ACC112 (cell line): ENCODE results near the gene DHRS9.
A peak's percentile ranks its signal among the peaks of the same experiment; 100 is the strongest.

Experiments
- H2AFZ ChIP-seq: fragments of 200-600 bp; sonication (generic); one replicate; pipeline ENCODE4 v1.6.0; 2017; ENCODE audit warnings: antibody characterized with exemption, low read length; ENCODE audit not compliant: unreplicated experiment
- H3K27ac ChIP-seq: fragments of 200-600 bp; sonication (generic); 2 replicates; pipeline ENCODE4 v1.5.1; 2014; ENCODE audit warnings: low read depth, mild to moderate bottlenecking, antibody characterized with exemption, low read length, moderate library complexity
- H3K27me3 ChIP-seq: fragments of 200-600 bp; sonication (generic); 2 replicates; pipeline ENCODE4 v1.6.1; 2014; ENCODE audit warnings: mild to moderate bottlenecking, antibody characterized with exemption, low read length, moderate library complexity, mixed read lengths; ENCODE audit not compliant: insufficient read depth
- H3K36me3 ChIP-seq: fragments of 200-600 bp; sonication (generic); 2 replicates; pipeline ENCODE4 v1.6.1; 2016; ENCODE audit warnings: mild to moderate bottlenecking, antibody characterized with exemption, low read length, moderate library complexity, mixed read lengths; ENCODE audit not compliant: insufficient read depth
- H3K4me1 ChIP-seq: fragments of 200-600 bp; sonication (generic); one replicate; pipeline ENCODE4 v1.6.1; 2016; ENCODE audit warnings: low read length, mixed read lengths; ENCODE audit not compliant: insufficient read depth, unreplicated experiment, control insufficient read depth
- H3K4me3 ChIP-seq: fragments of 200-600 bp; sonication (generic); 2 replicates; pipeline ENCODE4 v1.5.1; 2014; ENCODE audit warnings: mild to moderate bottlenecking, low read depth, low read length
- H3K79me2 ChIP-seq: fragments of 200-600 bp; sonication (generic); one replicate; pipeline ENCODE4 v1.6.0; 2016; ENCODE audit warnings: low read length; ENCODE audit not compliant: control insufficient read depth, unreplicated experiment, insufficient read depth

Gene DHRS9

DNA sequence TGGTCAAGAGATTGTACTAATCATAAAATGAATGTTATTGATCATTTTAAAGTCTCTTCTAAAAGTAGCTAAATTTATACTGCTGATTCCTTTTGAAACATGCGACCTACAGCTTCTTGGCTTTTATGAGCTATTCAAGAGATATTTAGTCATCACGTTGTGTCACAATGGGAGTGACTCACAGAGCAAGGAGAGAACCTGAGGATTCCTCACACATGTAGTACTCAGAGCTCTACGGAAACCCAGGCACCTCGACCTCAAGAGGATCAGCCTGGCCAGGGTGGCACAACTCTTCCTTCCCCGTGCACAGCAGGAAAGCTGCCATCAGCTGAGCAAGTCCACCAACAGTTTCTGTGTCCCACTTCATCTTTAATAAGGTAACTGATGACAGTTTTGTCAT is at the start of gene DHRS9:
TSS of gene DHRS9 (plus strand) at position 223 of the 400 bp plus-strand sequence. CDS start 12,019 bp downstream, outside the sequence.
- H3K27ac ChIP-seq: peak within 1 kb of the TSS; percentile 74
- H3K36me3 ChIP-seq: peaks cover 7% of the 10 kb centered on the region; the same call in 1 of the 2 replicates
- peaks cover 32% of the 10 kb centered on the region for H3K79me2 ChIP-seq
- H3K27me3 ChIP-seq: no peaks in the 10 kb centered on the region
- H2AFZ ChIP-seq: peak within 1 kb of the TSS; percentile 36
- H3K4me1 ChIP-seq: peaks cover 61% of the 10 kb centered on the region
- peak within 1 kb of the TSS; percentile 78 for H3K4me3 ChIP-seq

DNA sequence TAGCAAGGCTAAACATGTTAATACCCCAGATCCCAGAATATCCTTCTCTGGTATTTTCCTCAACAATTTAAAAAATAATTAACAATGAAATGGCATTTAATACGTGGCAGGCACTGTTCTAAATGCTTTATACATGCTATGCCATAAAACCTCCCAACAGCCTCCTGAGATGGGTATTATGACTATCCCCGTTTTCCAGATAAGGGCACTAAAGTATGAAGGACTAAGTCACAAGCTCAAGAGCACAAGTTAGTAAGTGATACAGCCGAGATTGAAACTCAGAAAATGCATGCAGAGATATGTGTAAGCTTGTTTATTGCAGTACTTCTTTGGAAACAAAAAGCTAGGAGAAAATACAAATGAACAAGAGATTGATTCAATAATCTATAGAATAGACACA is 46.2 kb upstream of the DHRS9 start:
- H3K27me3 ChIP-seq: no peaks in the 10 kb centered on the region
- H3K4me1 ChIP-seq: peaks cover 4% of the 10 kb centered on the region
- no peaks in the 10 kb centered on the region for H3K36me3 ChIP-seq
- no peak overlapping the region for H3K4me3 ChIP-seq
- no peak overlapping the region for H2AFZ ChIP-seq
- H3K79me2 ChIP-seq: no peaks in the 10 kb centered on the region
- H3K27ac ChIP-seq: no peak overlapping the region

DNA sequence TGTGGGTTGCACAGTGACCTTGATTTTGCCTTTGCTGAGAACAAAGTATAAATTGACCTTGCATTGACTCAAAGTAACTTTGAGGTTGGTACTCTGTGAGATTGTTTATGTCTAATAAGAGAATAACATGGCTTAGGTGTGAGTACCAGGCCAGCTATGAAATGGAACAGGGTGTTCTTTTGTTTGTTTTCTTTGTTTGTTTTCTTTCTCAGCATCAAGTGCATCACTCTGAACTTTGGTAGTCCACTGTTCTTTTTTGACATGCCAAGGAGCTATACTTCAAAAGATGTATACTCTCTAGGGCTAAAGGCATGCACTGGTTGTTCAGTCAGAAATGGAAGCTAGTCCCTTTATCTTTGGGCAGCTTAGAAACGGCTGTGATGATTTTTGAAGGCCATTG is 43.3 kb upstream of the DHRS9 start:
- H3K36me3 ChIP-seq: no peaks in the 10 kb centered on the region
- H2AFZ ChIP-seq: peak overlapping the region; percentile 9
- H3K79me2 ChIP-seq: no peaks in the 10 kb centered on the region
- H3K4me3 ChIP-seq: no peak overlapping the region
- no peaks in the 10 kb centered on the region for H3K27me3 ChIP-seq
- peaks cover 4% of the 10 kb centered on the region for H3K4me1 ChIP-seq
- H3K27ac ChIP-seq: no peak overlapping the region

DNA sequence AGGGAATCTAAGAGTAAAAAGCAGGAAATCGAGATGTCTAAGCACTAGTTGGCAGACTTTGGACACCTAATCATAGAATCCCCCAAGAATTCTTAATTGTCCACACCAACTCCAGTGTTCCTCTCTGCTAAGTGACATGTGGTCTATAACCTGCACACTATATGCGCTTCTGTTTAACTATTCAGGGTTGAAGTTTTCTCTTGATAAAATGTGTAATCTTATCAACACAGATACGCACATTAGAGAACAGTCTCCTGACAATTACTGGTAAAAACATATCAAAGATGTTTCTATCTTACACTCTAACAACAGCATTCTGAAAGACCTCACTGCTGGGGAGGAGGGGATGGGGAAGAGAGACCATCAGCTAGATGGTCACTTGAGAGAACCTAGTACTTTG is 42.1 kb upstream of the DHRS9 start:
- Histone ChIP-seq H3K4me1 (peaks cover 4% of the 10 kb centered on the region), H3K36me3 (no peaks in the 10 kb centered on the region), H3K4me3 (no peak overlapping the region), H3K27ac (no peak overlapping the region), H2AFZ (no peak overlapping the region), H3K79me2 (no peaks in the 10 kb centered on the region), H3K27me3 (no peaks in the 10 kb centered on the region)

DNA sequence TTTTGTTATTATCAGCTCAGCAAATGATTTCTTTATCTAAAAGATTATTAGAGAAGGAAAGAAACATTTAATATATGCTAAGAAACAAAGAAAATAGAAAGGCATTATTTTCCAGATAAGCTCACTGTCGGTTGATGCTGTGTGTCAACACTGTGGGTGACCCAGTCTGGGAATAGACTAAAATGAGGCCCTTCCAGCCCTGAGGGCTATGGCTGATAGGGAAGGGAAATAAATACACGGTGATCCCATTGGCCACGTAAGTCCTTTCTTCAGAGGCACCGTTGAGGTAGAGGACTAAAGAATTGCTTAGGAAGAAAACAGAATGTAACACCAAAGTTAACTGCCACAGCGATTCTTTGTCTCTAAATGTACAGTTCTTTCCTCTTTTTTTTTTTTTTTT is 40.0 kb upstream of the DHRS9 start:
- no peak overlapping the region for H3K27ac ChIP-seq
- no peaks in the 10 kb centered on the region for H3K79me2 ChIP-seq
- peaks cover 4% of the 10 kb centered on the region for H3K4me1 ChIP-seq
- no peak overlapping the region for H2AFZ ChIP-seq
- no peaks in the 10 kb centered on the region for H3K27me3 ChIP-seq
- no peaks in the 10 kb centered on the region for H3K36me3 ChIP-seq
- no peak overlapping the region for H3K4me3 ChIP-seq

DNA sequence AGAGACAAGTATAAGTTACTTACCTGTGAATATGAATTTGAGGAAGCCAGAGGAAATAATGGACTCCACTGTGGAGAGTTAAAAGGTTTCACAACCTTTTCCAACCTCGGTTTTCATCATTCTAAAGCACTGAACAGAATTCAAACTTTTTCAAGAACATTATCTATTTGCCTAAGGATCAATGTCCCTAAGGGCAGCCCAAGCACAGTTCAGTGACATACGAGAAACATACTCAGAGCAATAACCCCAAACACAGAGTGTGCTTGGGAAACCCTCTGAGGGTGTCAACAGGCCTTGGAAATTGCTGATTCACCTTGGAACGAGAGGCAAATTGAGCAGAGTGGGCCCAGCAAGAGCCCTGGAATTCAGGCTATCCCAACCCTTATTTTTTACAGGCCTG is 38.2 kb upstream of the DHRS9 start, which contains the start of gene ABCB11:
TSS of gene ABCB11 (minus strand) at position 123 of the 400 bp plus-strand sequence. CDS start 13,199 bp downstream, outside the sequence.
- Histone ChIP-seq H2AFZ (peak within 1 kb of the TSS; percentile 31), H3K79me2 (no peaks in the 10 kb centered on the region), H3K4me3 (no peak within 1 kb of the TSS), H3K36me3 (no peaks in the 10 kb centered on the region), H3K4me1 (no peaks in the 10 kb centered on the region), H3K27ac (no peak within 1 kb of the TSS), H3K27me3 (no peaks in the 10 kb centered on the region)

DNA sequence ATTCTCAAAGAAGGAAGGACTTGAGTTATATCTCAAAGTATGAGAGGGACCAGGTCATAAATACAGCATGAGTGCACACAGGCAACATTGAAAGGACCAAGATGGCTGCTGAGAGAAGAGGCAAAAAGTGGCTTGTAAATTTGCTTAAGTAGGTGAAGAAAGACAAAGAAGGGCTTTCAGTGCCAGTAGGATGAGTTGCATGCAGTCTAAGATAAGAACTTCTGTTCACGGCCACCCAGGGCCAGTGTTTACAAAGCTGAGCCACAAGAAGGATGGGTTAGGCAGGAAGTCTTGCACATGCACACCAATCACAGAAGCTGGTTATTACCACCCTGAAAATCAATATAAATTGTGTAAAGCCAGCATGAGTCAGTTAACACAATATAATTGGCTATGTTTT is 35.1 kb upstream of the DHRS9 start:
- no peak overlapping the region for H2AFZ ChIP-seq
- peaks cover 22% of the 10 kb centered on the region for H3K4me1 ChIP-seq
- H3K4me3 ChIP-seq: no peak overlapping the region
- no peaks in the 10 kb centered on the region for H3K79me2 ChIP-seq
- H3K27me3 ChIP-seq: no peaks in the 10 kb centered on the region
- no peaks in the 10 kb centered on the region for H3K36me3 ChIP-seq
- H3K27ac ChIP-seq: no peak overlapping the region

DNA sequence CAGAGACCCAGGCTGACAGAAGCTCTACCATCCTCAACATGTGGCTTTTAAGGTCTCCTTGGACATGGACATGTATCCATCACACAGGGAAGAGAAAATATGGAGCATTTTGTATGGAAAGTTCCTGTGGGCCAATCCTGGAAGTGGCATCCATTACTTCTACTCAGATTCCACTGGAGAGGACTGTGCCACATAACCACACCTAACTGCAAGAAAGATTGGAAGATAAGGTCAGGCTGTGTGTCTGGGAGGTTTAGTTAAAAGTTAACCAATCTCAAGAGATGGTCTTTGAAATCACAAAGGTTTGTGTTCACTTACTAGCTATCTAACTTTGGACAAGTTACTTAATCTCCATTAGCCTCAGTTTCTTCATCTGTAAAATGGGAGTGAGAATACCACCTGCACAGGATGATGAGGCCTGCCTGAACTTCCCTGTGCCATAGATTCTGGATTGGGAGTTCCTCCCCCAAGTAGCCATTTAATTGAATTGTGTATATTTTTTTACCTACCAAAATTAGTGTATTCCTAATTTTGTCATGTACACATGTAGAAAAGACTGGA is 34.3 kb upstream of the DHRS9 start:
- Histone ChIP-seq H3K4me3 (no peak overlapping the region), H3K4me1 (peaks cover 22% of the 10 kb centered on the region), H2AFZ (no peak overlapping the region), H3K36me3 (no peaks in the 10 kb centered on the region), H3K79me2 (no peaks in the 10 kb centered on the region), H3K27ac (no peak overlapping the region), H3K27me3 (no peaks in the 10 kb centered on the region)

DNA sequence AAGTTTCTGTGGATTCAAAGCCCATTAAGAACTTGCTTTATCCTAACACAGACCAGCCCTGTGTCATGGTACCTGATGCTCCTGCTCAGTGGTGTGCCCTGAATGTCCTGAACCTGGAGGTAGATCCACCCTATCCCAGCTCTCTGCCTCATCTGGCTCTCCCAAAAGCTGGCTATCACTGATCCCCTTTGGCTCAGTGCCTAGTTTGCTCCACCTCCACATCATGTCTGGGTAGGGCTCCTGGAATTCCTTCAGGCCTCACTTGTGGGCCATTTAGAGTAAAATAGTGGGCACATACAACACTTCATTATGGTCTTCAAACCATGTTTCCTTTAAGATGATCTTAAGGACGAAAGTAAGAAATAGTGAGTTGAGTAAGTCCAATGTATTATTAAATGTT is 33.5 kb upstream of the DHRS9 start:
- no peak overlapping the region for H3K4me3 ChIP-seq
- no peaks in the 10 kb centered on the region for H3K79me2 ChIP-seq
- no peaks in the 10 kb centered on the region for H3K36me3 ChIP-seq
- no peaks in the 10 kb centered on the region for H3K27me3 ChIP-seq
- no peak overlapping the region for H3K27ac ChIP-seq
- H3K4me1 ChIP-seq: peaks cover 22% of the 10 kb centered on the region
- H2AFZ ChIP-seq: no peak overlapping the region

DNA sequence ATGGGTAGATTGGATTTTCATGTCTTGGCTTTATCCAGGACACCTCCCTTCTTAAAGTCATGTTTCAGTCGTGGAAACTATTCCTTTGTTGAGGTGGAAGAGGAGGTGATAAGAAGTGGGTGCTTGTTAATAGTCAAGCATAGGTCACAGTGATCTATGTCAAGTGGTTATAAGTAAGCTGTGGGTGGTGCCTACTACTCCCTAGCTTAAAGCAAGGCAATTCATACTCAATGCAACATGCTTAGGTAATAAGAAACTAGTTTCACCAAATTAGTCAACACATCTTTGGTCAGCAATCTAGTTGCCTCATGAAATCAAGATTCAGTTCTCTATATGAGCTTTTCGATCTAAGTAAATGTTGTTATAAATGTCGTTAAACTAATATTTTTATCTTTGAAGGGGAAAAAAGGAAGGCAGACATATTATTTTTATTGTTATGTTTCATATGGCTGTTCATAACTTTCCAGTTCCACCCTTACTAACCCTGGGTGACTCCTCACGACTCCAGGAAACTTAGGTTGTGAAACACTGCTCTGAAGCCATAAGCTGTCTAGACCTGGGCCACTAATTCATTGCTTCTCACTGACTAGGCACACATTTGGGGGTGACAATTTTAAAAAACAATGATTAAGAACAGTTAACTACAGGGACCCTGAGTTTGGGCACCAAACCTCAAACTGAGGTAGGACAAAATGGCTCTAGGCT is 32.5 kb upstream of the DHRS9 start:
- peak overlapping the region; percentile 66 for H2AFZ ChIP-seq
- H3K36me3 ChIP-seq: no peaks in the 10 kb centered on the region
- H3K27ac ChIP-seq: no peak overlapping the region
- H3K4me3 ChIP-seq: no peak overlapping the region
- H3K4me1 ChIP-seq: peaks cover 22% of the 10 kb centered on the region
- H3K27me3 ChIP-seq: no peaks in the 10 kb centered on the region
- H3K79me2 ChIP-seq: no peaks in the 10 kb centered on the region

DNA sequence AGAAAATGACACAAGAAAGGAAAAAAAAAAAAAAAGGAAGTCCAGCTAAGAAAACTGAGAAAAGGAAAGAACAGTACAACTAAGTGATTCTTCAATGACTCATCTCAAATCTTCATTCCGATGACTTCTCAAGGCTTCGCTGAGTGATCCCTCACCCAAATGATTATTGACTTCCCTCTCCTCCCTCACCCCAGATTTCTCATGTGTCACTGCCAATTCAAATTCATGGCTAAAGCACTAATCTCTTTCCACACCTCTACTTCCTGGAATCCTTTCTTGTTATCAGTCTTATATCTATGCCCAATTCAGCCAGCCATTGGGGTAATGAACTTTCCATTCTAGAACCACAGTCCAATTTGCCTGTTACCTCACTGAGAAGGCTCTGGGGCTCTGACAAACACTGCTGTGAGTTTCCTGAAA is 31.0 kb upstream of the DHRS9 start:
- Histone ChIP-seq H3K4me1 (peaks cover 22% of the 10 kb centered on the region), H3K79me2 (no peaks in the 10 kb centered on the region), H2AFZ (no peak overlapping the region), H3K36me3 (no peaks in the 10 kb centered on the region), H3K27ac (peak overlapping the region; percentile 67), H3K4me3 (no peak overlapping the region), H3K27me3 (no peaks in the 10 kb centered on the region)
